Heart left ventricle (tissue), 13 donors: ENCODE results near the gene SGSM2.

Experiments used
- CTCF ChIP-seq, 12 donors: fragments of 200-600 bp; sonication (generic) in 4 of 12; IDR thresholded peaks; one replicate each; pipeline versions ENCODE4 v1.5.0 to v1.8.0; 2018 to 2022; ENCODE audit warnings: antibody characterized with exemption in 12 of 12, mild to moderate bottlenecking in 5 of 12
- POLR2A ChIP-seq, 2 donors: fragments of 450-650 bp; IDR thresholded peaks; one replicate each; pipeline ENCODE4 v1.6.1; 2017; ENCODE audit warnings: antibody characterized with exemption in 2 of 2, mild to moderate bottlenecking in 2 of 2, moderate library complexity in 2 of 2
- donor health status: ischemic (EF 13 %, LVEDD 7.1; RV severe dilation, severe dysfunction).
- donor health status: DM: no; HTN: yes; CAD: no.
- donor health status: DM: no; HTN: no; CAD: no.
- donor health status: ischemic (EF 25% LVEDD 6.9; RV normal size, moderate dysfunction).
- donor health status: ischemic (EF 25% LVEDD 5.7; RV mildly dilated, moderate dysfunction).
- donor health status: ischemic (EF 35%, LVEDD 5.7; RV mildly dilated, moderate dysfunction).
- donor health status: nonischemic (EF 11% LVEDD 7.7; RV severe dilation, severe dysfunction).
- donor health status: DM: yes; HTN: yes; CAD: no.
- donor health status: PGD.
- donor health status: ischemic (EF 29% LVEDD 5.4; RV normal size, mild dysfunction).
- donor health status: nonischemic (EF 23%, LVEDD 6.1; RV moderate dilation, normal function).

- TF ChIP-seq CTCF (IDR thresholded peaks at IDR 0.05) (no peak), POLR2A (IDR thresholded peaks at IDR 0.05) (no peak)
Measured at GRCh38 chr17:2321399-2321798, 15.9 kb upstream of the SGSM2 start.
